Immature natural killer cell (primary cell): ENCODE data around the gene CEP55. TPM values are rescaled to one million over a fixed set of nuclear protein-coding genes. Genes with fewer than 3 reads are reported as not detected.

Experiments
- DNase-seq, 3 donors: peaks; one replicate each; pipeline ENCODE4 v3.0.0; 2022; ENCODE audit warnings: mixed read lengths in 1 of 3
- H3K27ac Mint-ChIP-seq, 6 donors: one replicate each; pipeline ENCODE4 v1.8.0; 2020; ENCODE audit warnings: mixed read lengths in 6 of 6, mild to moderate bottlenecking in 5 of 6, inconsistent platforms in 4 of 6, moderate library complexity in 3 of 6
- H3K27me3 Mint-ChIP-seq, 3 donors: one replicate each; pipeline ENCODE4 v1.8.0; 2020 to 2021; ENCODE audit warnings: low read depth in 3 of 3, mild to moderate bottlenecking in 3 of 3, mixed read lengths in 3 of 3, moderate library complexity in 3 of 3, inconsistent platforms in 1 of 3
- H3K36me3 Mint-ChIP-seq, 3 donors: one replicate each; pipeline ENCODE4 v1.8.0; 2020; ENCODE audit warnings: mixed read lengths in 3 of 3, inconsistent platforms in 2 of 3, mild to moderate bottlenecking in 2 of 3
- H3K4me1 Mint-ChIP-seq, 2 donors: one replicate each; pipeline ENCODE4 v1.8.0; 2020; ENCODE audit warnings: inconsistent platforms in 2 of 2, mild to moderate bottlenecking in 2 of 2, mixed read lengths in 2 of 2, moderate library complexity in 1 of 2
- H3K4me3 Mint-ChIP-seq, 5 donors: one replicate each; pipeline ENCODE4 v1.8.0; 2020; ENCODE audit warnings: mild to moderate bottlenecking in 5 of 5, mixed read lengths in 5 of 5, inconsistent platforms in 3 of 5, moderate library complexity in 3 of 5
- H3K9me3 Mint-ChIP-seq, 6 donors: one replicate each; pipeline ENCODE4 v1.8.0; 2020; ENCODE audit warnings: mild to moderate bottlenecking in 6 of 6, mixed read lengths in 6 of 6, inconsistent platforms in 4 of 6, moderate library complexity in 3 of 6
- polyA plus RNA-seq, 3 donors: library from polyadenylated mRNA; unstranded; fragments of 300-500 nt; fragmentation: Illumina TruSeq; gene quantifications; one replicate each; pipeline ENCODE4 v1.2.3, GENCODE V29; 2021

Gene CEP55
- polyA plus RNA-seq, 3 donors from 2014 or later = 0.39 to 0.83 TPM; not detected in 1

- no peaks in the 10 kb centered on the region for H3K9me3 Mint-ChIP-seq
- no peaks in the 10 kb centered on the region for H3K4me1 Mint-ChIP-seq
- no peak overlapping the region for H3K27ac Mint-ChIP-seq
- no peak overlapping the region for H3K4me3 Mint-ChIP-seq
- H3K27me3 Mint-ChIP-seq = peaks cover 2 to 11% (median 8%) of the 10 kb centered on the region in 3 donors
- no peak for DNase-seq
- H3K36me3 Mint-ChIP-seq = no peaks in the 10 kb centered on the region
These were observed 76.2 kb downstream of the CEP55 start for GRCh38 chr10:93572606-93573005.

GRCh38 chr10:93573051-93573909 is 76.9 kb downstream of the CEP55 start:
- Mint-ChIP-seq H3K36me3 (no peaks in the 10 kb centered on the region), H3K9me3 (no peaks in the 10 kb centered on the region), H3K4me1 (no peaks in the 10 kb centered on the region), H3K27me3 (peaks cover 2 to 11% (median 6%) of the 10 kb centered on the region in 3 donors), H3K27ac (peak overlapping the region in 1 of 6 donors; percentile 30), H3K4me3 (no peak overlapping the region)
- no peak for DNase-seq

DNA sequence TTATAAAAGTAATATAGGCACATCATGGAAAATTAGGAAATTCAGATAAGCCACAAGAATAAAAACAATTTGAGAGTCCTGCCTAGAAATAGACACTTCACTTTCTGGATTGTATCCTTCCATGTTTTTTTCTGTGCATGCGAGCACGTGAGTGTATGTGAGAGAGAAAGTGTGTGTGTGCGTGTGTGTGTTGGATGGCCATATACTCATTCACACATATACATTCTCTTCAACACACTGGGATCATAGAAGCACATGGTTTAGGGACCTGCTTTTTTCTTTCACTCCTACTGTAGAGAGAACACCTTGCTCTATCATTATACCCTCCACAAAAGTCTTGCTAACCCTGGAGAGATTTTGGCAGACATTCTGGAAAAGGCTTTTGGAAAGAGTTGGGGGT is 77.5 kb downstream of the CEP55 start:
- Mint-ChIP-seq H3K9me3 (no peaks in the 10 kb centered on the region), H3K27ac (no peak overlapping the region), H3K4me3 (no peak overlapping the region), H3K4me1 (no peaks in the 10 kb centered on the region), H3K36me3 (no peaks in the 10 kb centered on the region), H3K27me3 (peaks cover under 1 to 11% (median 6%) of the 10 kb centered on the region in 3 donors)
- no peak for DNase-seq

DNA sequence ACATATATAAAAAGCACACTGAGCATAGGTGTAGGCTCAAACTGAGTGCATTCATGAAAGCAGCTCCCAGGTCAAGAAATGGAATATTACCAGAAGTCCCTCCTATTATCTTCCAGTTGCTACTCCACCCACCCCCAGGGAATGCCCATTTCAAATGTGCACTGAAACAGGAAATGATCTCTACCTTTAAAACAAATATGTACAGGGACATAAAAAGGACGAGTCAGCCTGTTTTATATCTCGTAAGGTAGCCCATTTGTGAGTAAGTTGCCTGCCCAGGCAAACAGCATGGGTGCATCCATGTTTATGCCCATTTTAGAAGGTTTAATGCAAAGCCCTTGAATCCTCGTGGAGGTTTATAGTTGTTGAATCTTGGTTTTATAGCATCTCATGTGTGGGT is 80.5 kb downstream of the CEP55 start:
- Mint-ChIP-seq H3K27ac (no peak overlapping the region), H3K9me3 (peaks cover 0 to 5% (median 0%) of the 10 kb centered on the region in 6 donors), H3K27me3 (peaks cover 5 to 13% (median 7%) of the 10 kb centered on the region in 3 donors)

GRCh38 chr10:93577565-93577964 is 81.2 kb downstream of the CEP55 start:
- no peak overlapping the region for H3K4me3 Mint-ChIP-seq
- peaks cover 4 to 15% (median 5%) of the 10 kb centered on the region in 3 donors for H3K27me3 Mint-ChIP-seq
- H3K27ac Mint-ChIP-seq = no peak overlapping the region
- no peak for DNase-seq
- H3K36me3 Mint-ChIP-seq = no peaks in the 10 kb centered on the region
- peaks cover 0 to 5% (median 0%) of the 10 kb centered on the region in 6 donors for H3K9me3 Mint-ChIP-seq
- no peaks in the 10 kb centered on the region for H3K4me1 Mint-ChIP-seq

More for the DNA sequence above, 80.5 kb downstream of the CEP55 start:
- no peaks in the 10 kb centered on the region for H3K36me3 Mint-ChIP-seq
- no peak overlapping the region for H3K4me3 Mint-ChIP-seq
- no peaks in the 10 kb centered on the region for H3K4me1 Mint-ChIP-seq
- DNase-seq = no peak

Other genes with a start within 250 kb of the CEP55 start
- gene MYOF, start 14.3 kb upstream of the CEP55 start, polyA plus RNA-seq = under 1 TPM in 2 of 3 donors, not detected in 1; 0.21 to 0.33 TPM
- gene FFAR4, start 70.1 kb downstream of the CEP55 start, polyA plus RNA-seq = not detected
- gene RBP4, start 104.6 kb downstream of the CEP55 start, polyA plus RNA-seq = not detected
- gene PDE6C, start 115.9 kb downstream of the CEP55 start, polyA plus RNA-seq = not detected
- gene FRA10AC1, start 206.0 kb downstream of the CEP55 start, polyA plus RNA-seq = 1 to 10 TPM; 3.0 to 4.5 (median 3.6) TPM